HG03097 (cell line): ENCODE measurements around the gene HOXC6.
"Not testable (repeated sequence)": the region's sequence is repeated elsewhere in the genome, so short reads cannot be mapped to it uniquely, and the experiment has no call there.

Source experiments
- ATAC-seq: cut with Tn5 transposase; IDR thresholded peaks from one replicate; pipeline ENCODE4 v1.9.1; 2021; ENCODE audit not compliant: unreplicated experiment, low FRiP score

HOXC6 gene

GRCh38 chr12:54038284-54038870 is 10.1 kb downstream of the HOXC6 start:
- ATAC-seq = no peak

- ATAC-seq = no peak
Measured at GRCh38 chr12:54038871-54039414, 10.7 kb downstream of the HOXC6 start.

- no peak for ATAC-seq
Measured at GRCh38 chr12:54039417-54040147, 11.3 kb downstream of the HOXC6 start.

DNA sequence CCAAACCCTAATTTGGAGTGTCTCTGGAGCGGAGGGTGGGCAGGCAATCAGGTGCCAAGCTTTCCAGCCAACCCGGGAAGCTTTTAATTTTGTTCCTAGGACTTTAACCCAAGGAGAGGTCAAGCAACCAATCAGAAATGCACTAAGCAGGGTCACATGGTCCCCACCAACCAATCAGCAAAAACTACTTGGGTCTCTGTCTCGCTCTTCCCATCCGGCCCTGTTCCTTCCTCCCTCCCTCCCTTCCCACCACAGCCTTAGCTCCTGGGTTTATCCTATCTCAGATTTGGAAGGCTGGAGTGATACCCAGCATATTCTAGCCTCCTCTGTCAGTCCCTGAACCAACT is 11.9 kb downstream of the HOXC6 start:
- no peak for ATAC-seq

DNA sequence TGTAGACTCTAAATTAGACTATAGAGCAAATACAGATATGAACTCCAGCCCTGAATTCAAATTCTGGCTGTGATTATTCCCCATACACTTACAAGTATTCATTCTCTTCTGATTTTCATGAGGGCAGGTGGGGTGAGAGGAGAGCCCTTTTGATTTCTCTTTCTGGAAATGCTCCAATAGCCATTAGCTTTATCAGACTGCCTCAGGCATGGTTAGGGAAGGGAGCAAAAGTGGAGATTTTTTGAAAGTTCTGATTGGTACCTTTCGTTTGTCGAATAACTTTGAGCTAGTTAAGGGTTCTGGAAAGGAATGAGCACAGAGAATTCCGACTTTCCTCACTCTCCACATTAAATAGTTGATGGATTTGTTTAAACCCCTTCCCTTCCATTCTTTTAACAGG is 12.4 kb downstream of the HOXC6 start:
- no peak for ATAC-seq

GRCh38 chr12:54041097-54041690 is 13.0 kb downstream of the HOXC6 start:
- ATAC-seq = no peak

- not testable (repeated sequence) for ATAC-seq
Measured at GRCh38 chr12:54042033-54042432, 13.8 kb downstream of the HOXC6 start.

GRCh38 chr12:54042970-54043853 is 15.0 kb downstream of the HOXC6 start:
- no peak for ATAC-seq

GRCh38 chr12:54044425-54045103 is 16.3 kb downstream of the HOXC6 start:
- ATAC-seq = no peak

GRCh38 chr12:54045401-54045800 is 17.2 kb downstream of the HOXC6 start:
- ATAC-seq = no peak

- ATAC-seq = no peak
Measured at GRCh38 chr12:54045868-54046521, 17.8 kb downstream of the HOXC6 start.

DNA sequence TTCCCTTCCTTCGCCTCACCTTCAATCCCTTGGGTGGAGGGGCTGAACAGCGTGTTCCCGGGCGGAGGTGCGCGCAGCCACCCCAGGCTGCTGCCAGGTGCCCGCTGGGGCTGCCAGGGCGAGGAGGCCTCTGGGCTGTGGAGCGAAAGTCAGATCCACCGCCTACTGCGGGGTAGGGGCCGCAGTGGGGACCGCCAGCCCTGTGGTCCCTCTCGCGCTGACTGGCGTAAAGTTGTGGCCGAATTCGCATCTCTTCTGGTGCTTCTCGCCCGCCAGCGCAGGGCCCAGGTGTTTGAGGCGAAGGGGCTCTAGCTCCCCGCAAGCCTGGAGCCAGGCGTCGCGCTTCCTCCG is 18.5 kb downstream of the HOXC6 start:
- ATAC-seq = no peak

DNA sequence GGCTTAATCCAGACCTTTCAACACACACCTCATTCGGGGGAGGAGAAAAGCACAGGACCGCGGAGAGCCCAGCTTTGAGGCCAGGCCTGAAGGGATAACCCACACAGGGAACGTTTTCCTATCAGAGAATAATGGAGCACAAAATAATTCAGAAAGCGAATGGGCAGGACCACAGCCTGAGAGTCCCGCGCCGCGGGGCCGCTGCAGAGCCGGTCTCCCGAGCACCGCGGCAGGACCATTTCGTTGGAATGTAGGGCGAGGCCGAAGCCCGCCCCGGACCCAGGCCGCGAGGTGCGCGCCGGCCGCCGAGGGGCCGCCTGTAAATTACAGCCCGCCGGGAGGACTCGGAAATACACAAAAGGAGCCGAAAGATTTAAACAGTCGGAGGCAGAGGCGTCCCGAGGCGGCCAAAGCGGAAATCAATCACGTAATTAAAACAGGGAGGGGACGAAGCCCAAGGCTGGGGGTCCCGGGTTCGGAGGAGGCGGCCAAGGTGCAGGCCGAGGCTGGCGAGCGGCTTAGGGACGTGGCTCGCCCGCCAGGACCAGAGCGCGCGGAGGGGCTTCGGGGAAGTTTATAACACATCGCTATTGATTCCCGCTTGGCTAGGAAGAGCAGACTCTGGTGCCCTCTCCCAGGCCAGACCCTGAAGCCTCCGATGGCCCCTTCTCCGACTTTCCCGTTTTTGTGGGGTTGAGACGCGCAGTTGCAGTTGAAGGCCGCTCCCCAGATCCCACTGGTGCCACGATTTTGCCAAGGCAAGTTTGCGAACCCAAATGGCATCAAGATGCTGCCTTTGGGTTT is 19.1 kb downstream of the HOXC6 start:
- ATAC-seq = no peak

DNA sequence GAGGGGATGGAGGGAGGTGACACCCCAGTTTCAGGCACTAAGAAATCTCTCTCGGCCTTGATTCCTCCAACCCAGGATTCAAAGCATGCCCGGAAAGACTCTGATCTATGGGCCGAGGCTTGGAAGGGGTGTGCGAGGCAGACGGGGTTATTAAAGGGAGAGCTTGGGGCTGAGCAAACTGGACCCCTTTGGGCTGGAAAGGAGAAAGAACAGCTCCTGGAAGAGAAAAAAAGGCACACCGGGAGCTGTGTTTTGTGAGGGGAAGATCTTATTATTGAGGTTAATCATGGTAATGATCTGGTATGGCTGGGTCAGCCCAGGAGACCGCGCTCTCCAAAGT is 19.7 kb downstream of the HOXC6 start:
- ATAC-seq = no peak

DNA sequence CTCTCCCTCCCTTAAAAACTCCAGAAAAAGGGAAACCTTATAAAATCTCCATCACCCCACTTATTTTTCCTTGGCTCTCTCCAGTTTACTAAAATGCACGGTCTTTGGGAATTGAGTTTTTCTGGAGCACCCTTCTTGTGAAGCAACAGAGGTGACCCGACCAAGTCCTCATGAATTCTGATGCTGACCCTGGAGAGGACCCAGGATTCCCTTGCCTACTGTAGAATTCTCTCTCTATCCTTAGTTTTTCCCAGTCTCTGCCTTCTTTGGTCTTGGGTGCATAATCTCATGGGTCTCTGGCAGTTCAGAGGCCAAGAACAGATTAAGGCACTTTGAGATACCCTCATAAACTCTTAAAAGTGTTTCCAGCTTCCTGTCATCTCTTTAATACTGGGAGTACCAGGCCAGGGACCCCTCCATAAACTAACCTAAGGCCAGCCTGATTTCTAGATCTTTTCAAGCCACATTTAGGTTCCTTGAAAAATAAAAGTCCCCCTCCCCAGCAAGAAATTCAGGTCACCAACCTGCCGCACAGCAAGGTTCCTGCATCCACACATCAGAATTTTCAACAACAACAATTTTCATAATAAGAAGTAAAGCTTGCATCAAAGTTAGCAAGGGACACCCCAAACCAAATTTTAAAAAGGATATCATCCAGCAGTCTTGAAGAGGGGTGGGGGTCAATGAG is 20.3 kb downstream of the HOXC6 start:
- ATAC-seq = no peak

DNA sequence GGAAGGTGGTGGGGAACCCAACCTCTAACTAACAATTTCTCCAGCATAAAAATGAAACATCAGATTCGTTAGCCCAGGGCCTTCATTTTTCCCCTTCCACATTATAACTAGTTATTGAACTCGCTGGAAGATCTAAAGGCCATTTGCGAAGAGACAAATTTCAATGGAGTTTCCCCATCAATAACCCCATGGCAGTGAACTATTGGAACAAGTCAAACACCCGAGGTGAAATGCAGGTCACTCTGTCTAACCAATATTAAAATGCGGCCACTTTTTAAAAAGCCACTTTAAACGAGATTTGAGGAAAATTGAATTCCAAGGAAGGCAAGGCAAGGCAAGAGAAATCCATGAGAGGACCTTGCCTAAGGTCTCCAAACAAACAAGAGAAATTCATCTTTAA is 20.9 kb downstream of the HOXC6 start:
- ATAC-seq = no peak

DNA sequence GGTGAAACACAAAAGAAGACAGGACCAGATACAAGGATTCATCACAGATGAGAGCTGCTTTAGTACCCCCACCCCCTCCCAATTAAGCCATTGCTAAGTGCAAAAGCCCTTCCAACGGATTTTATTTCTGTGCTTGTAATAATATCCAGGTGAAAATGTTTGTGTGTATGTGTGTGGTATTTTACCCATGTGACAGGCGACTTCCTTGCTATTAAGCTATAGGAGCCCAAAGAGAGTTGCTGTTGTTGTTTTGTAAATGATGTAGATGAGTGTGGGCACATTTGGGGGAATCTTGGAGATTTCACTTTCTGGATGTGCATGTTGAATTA is 22.2 kb downstream of the HOXC6 start:
- ATAC-seq = no peak

DNA sequence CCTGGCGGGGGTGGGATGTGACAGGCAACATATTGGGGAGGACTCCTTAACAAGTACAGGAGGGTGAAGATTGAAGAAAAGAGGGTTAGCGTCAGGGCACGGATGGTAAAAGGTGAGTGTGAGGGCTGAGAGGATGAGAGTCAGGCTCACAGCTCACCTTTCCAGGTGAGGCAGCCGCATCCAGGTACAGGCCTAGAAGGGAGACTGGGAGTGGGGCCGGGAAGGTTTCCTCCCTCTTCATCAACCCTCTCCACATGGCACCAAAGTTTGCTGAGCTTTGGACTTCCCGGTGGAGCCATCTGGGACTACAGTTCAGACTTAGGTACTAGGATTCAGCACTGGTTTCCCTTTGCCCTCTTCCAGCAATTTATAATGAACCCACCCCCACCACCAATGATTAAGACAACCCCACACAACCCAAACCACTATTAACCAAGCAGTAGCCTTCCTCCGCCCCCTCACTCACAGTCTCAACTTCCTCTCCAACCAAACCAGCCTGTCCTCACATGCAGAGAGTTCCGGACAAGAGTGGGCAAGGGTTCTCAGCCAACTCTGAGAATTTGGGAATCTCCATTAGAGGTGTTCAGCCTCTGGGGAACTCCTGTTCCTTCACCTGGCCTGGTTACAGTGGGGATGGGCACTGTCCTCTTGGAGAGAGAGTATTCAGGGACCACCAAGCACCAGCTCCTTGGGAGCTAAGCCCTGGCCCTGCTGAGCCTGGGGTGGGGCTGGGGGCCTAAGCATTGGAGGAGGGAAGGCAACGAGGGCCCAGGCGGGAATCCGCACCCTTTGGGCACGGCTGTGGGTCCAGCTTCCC is 23.0 kb downstream of the HOXC6 start:
- ATAC-seq = no peak
